Dedifferentiated amniotic fluid mesenchymal stem cell (primary cell): Measurements from ENCODE around the gene R3HDM2.
"Not testable (repeated sequence)": the region's sequence is repeated elsewhere in the genome, so short reads cannot be mapped to it uniquely, and the experiment has no call there.

Experiments used
- DNase-seq: peaks from one replicate; pipeline ENCODE4 v3.0.0-alpha.2; 2016; ENCODE audit errors: extremely low spot score

R3HDM2 gene

GRCh38 chr12:57330992-57331391 is 99.9 kb downstream of the R3HDM2 start:
- no peak for DNase-seq

- DNase-seq = no peak
These were observed 101.6 kb downstream of the R3HDM2 start for GRCh38 chr12:57329219-57329618.

GRCh38 chr12:57325395-57325794 is 105.4 kb downstream of the R3HDM2 start:
- no peak for DNase-seq

GRCh38 chr12:57323416-57323815 is 107.4 kb downstream of the R3HDM2 start:
- no peak for DNase-seq

- DNase-seq = no peak
These were observed 110.2 kb downstream of the R3HDM2 start for GRCh38 chr12:57320639-57321038.

- DNase-seq = no peak
These were observed 111.0 kb downstream of the R3HDM2 start for GRCh38 chr12:57319678-57320469.

- DNase-seq = no peak
These were observed 115.2 kb downstream of the R3HDM2 start for GRCh38 chr12:57315681-57316080.

GRCh38 chr12:57312287-57312686 is 118.6 kb downstream of the R3HDM2 start:
- not testable (repeated sequence) for DNase-seq

GRCh38 chr12:57309420-57309819 is 121.4 kb downstream of the R3HDM2 start:
- no peak for DNase-seq

- no peak for DNase-seq
These were observed 129.8 kb downstream of the R3HDM2 start for GRCh38 chr12:57300961-57301584.

GRCh38 chr12:57299514-57300016 is 131.3 kb downstream of the R3HDM2 start:
- DNase-seq = no peak

- DNase-seq = no peak
These were observed 134.6 kb downstream of the R3HDM2 start for GRCh38 chr12:57296291-57296690.

GRCh38 chr12:57282073-57282472 is 148.8 kb downstream of the R3HDM2 start:
- DNase-seq = not testable (repeated sequence)

GRCh38 chr12:57280211-57281062 is 150.4 kb downstream of the R3HDM2 start:
- DNase-seq = peak; percentile 82

- DNase-seq = no peak
These were observed 152.1 kb downstream of the R3HDM2 start for GRCh38 chr12:57278465-57279381.

- DNase-seq = peak; percentile 31
These were observed 153.8 kb downstream of the R3HDM2 start for GRCh38 chr12:57276935-57277563.

- not testable (repeated sequence) for DNase-seq
These were observed 154.6 kb downstream of the R3HDM2 start for GRCh38 chr12:57276233-57276632.

GRCh38 chr12:57273516-57273915 is 157.3 kb downstream of the R3HDM2 start:
- DNase-seq = no peak

- no peak for DNase-seq
These were observed 158.3 kb downstream of the R3HDM2 start for GRCh38 chr12:57272337-57273151.
